Uterus (tissue), 4 donors: ENCODE data around the gene EMP3. TPM values are rescaled to one million over a fixed set of nuclear protein-coding genes. Genes with fewer than 3 reads are reported as not detected.
"Not testable (repeated sequence)": the region's sequence is repeated elsewhere in the genome, so short reads cannot be mapped to it uniquely, and the experiment has no call there.

Experiments
- DNase-seq, 2 donors: peaks; one replicate each; pipeline ENCODE4 v3.0.0-alpha.2; 2019 to 2020
- H3K27ac ChIP-seq, 2 donors: fragments of 200-600 bp; sonication (generic); 1 replicate in 1 of 2; 2 replicates in 1 of 2; pipeline ENCODE4 v1.5.1; 2016 to 2018
- H3K27me3 ChIP-seq, 2 donors: fragments of 200-600 bp; sonication (generic); one replicate each; pipeline ENCODE4 v1.5.1; 2018 to 2019; ENCODE audit warnings: control low read depth in 1 of 2
- H3K36me3 ChIP-seq, 2 donors: fragments of 200-600 bp; sonication (generic); one replicate each; pipeline ENCODE4 v1.5.1; 2019; ENCODE audit warnings: control low read depth in 1 of 2
- H3K4me1 ChIP-seq, 2 donors: fragments of 200-600 bp; sonication (generic); one replicate each; pipeline ENCODE4 v1.5.1; 2018 to 2019; ENCODE audit warnings: control low read depth in 1 of 2
- H3K4me3 ChIP-seq, 2 donors: fragments of 200-600 bp; sonication (generic); 1 replicate in 1 of 2; 2 replicates in 1 of 2; pipeline ENCODE4 v1.5.1; 2018 to 2019; ENCODE audit warnings: mild to moderate bottlenecking in 1 of 2
- H3K9me3 ChIP-seq, 2 donors: fragments of 200-600 bp; sonication (generic); one replicate each; pipeline ENCODE4 v1.5.1; 2019; ENCODE audit warnings: control low read depth in 1 of 2
- CTCF ChIP-seq, 4 experiments: fragments of 200-600 bp in 2 of 4; fragments of 450-650 bp in 2 of 4; sonication (generic) in 2 of 4; IDR thresholded peaks; one replicate each; pipeline ENCODE4 v1.5.1; 2016 to 2019; ENCODE audit warnings: antibody characterized with exemption in 4 of 4, mild to moderate bottlenecking in 2 of 4, moderate library complexity in 1 of 4
- POLR2A ChIP-seq, 2 donors: fragments of 450-650 bp; IDR thresholded peaks; one replicate each; pipeline ENCODE4 v1.6.1; 2016; ENCODE audit warnings: antibody characterized with exemption in 2 of 2, mild to moderate bottlenecking in 1 of 2, moderate library complexity in 1 of 2
- intact Hi-C: fragments of 100-400 bp; cut with DNase I; formaldehyde crosslinking; loops from one replicate; pipeline ENCODE4 v1.15.1; 2023; ENCODE audit warnings: low total_unique reads
- total RNA-seq, 4 donors: library from RNA; depleted of rRNA in 3 of 4; stranded (reverse); fragments of >200 nt in 3 of 4; gene quantifications; one replicate each; pipeline versions ENCODE4 v1.1.0 to v1.2.4, GENCODE V29; 2014 to 2023
- donor health status: DM: yes; HTN: yes; CAD: no.

Gene EMP3
- total RNA-seq, 4 donors from 2014 or later, result 23.8 to 147 (median 45.2) TPM

DNA sequence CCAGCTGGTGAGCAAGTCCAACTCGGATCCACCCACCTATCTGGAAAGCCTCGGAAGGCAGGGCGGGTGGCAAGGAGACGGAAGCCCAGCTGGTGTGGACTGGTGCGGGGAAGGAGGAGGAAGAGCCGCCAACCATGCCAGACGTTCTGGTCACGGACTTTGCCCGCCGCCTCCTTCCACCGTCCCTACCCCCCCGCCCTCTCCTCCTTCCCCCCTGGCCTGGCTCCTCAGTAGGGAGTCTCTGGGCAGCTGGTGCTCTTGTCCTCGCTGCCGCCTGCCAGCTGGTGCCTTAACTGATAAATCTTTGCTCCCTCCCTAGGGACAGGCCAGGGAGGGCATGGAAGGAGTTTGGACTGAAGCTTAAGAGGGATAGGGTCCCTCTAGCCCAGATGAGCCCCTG is 43.6 kb downstream of the EMP3 start:
- no peak overlapping the region for H3K4me3 ChIP-seq
- H3K4me1 ChIP-seq, result peaks cover 0 to 5% of the 10 kb centered on the region in 2 donors
- no peaks in the 10 kb centered on the region for H3K9me3 ChIP-seq
- no peak overlapping the region for H3K27ac ChIP-seq
- no peaks in the 10 kb centered on the region for H3K36me3 ChIP-seq
- intact Hi-C loops, result no loop called here
- H3K27me3 ChIP-seq, result no peaks in the 10 kb centered on the region
- TF ChIP-seq CTCF (IDR thresholded peaks at IDR 0.05), result no peak
- no peak for TF ChIP-seq POLR2A (IDR thresholded peaks at IDR 0.05)
- no peak for DNase-seq

DNA sequence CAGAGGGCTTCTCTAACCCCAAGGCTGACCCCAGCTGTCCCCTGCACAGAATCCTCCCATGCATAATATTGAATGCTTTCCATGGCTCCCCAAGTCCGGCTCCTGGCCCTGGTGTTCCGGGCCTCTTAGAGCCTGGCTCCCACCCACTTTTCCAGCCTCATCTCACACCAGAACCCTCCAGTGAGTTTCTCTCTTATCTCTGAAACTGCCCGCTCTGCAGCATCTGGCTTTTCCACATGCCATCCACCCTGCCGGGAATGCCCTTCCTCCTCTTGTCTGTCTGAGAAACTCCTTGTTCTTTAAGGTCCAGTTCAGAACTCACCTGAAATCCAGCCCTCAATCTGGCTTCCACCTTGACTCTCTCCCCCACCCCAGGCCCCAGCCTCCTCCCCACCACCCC is 45.6 kb downstream of the EMP3 start:
- TF ChIP-seq POLR2A (IDR thresholded peaks at IDR 0.05) (no peak), CTCF (IDR thresholded peaks at IDR 0.05) (no peak)
- Histone ChIP-seq H3K4me1 (no peaks in the 10 kb centered on the region), H3K9me3 (no peaks in the 10 kb centered on the region), H3K4me3 (no peak overlapping the region), H3K27ac (no peak overlapping the region), H3K36me3 (no peaks in the 10 kb centered on the region), H3K27me3 (no peaks in the 10 kb centered on the region)
- intact Hi-C loops, result no loop called here
- DNase-seq, result no peak

DNA sequence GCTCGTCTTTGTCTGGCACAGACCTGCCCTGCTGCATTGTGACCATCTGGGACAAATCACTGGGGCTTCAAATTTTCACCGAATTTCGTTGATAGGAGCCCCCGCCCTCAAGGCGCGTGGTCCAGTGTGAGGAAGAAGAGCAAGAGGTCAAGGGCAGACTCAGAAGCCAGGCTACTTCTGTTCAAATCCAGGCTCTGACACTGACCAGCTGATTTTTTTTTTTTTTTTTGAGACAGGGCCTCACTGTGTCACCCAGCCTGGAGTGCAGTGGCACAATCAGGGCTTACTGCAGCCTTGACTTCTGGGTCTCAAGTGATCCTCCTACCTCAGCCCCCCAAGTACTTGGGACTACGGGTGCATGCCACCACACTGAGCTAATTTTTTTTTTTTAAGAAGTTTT is 46.0 kb downstream of the EMP3 start:
- DNase-seq, result no peak
- Histone ChIP-seq H3K36me3 (no peaks in the 10 kb centered on the region), H3K4me1 (no peaks in the 10 kb centered on the region), H3K9me3 (no peaks in the 10 kb centered on the region), H3K27ac (no peak overlapping the region), H3K27me3 (no peaks in the 10 kb centered on the region), H3K4me3 (no peak overlapping the region)
- intact Hi-C loops, result no loop called here
- TF ChIP-seq CTCF (IDR thresholded peaks at IDR 0.05) (no peak), POLR2A (IDR thresholded peaks at IDR 0.05) (no peak)

DNA sequence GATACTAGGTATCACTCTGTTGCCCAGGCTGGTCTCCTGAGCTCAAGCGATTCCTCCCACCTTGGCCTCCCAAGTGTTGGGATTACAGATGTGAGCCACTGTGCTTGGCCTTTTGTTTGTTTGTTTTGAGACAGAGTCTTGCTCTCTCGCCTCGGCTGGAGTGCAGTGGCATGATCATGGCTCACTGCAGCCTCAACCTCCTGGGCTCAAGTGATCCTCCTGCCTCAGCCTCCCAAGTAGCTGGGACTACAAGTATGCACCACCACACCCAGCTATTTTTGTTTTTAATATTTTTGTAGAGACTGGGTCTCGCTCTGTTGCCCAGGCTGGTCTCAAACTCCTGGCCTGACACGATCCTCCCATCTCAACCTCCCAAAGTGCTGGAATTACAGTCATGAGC is 46.4 kb downstream of the EMP3 start:
- H3K4me3 ChIP-seq, DNase-seq, H3K27ac ChIP-seq, H3K27me3 ChIP-seq, H3K36me3 ChIP-seq, H3K4me1 ChIP-seq, intact Hi-C loops, H3K9me3 ChIP-seq: not testable (repeated sequence)

DNA sequence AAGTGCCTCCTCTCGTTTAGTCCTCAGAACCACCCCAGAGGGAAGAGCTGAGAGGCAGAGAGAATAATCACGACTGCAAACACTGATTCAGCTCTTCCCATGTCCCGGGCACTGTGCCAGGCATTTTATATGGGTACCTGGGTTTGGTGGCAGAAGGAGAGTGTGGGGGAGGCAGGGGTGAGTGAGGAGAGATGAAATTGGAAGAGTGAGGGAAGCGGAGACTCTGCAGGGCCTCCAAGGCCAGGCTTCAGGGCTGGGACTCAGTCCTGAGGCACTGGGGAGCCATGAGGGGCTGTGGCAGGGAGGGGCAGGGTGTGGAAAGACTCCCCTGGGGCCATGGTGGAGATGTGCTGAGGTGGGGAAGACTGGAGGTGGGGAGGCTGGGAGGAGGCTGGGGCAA is 47.6 kb downstream of the EMP3 start:
- H3K27ac ChIP-seq, result no peak overlapping the region
- H3K27me3 ChIP-seq, result no peaks in the 10 kb centered on the region
- H3K4me3 ChIP-seq, result no peak overlapping the region
- no peak for TF ChIP-seq CTCF (IDR thresholded peaks at IDR 0.05)
- TF ChIP-seq POLR2A (IDR thresholded peaks at IDR 0.05), result no peak
- no peak for DNase-seq
- H3K9me3 ChIP-seq, result no peaks in the 10 kb centered on the region
- no peaks in the 10 kb centered on the region for H3K4me1 ChIP-seq
- no peaks in the 10 kb centered on the region for H3K36me3 ChIP-seq
- intact Hi-C loops, result no loop called here

DNA sequence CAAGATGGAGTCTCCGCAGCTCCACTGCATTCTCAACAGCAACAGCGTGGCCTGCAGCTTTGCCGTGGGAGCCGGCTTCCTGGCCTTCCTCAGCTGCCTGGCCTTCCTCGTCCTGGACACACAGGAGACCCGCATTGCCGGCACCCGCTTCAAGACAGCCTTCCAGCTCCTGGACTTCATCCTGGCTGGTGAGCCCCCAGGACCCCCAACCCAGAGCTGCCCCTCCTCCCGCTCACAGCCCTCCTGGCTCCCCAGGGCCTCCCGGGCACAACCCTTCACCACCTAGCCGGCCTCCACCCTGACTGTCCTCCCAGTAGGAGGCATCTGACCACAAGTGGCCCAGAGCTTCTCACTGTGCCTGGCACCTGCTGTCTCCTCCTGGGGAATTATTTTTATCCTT is 48.2 kb downstream of the EMP3 start:
- H3K4me3 ChIP-seq, result no peak overlapping the region
- intact Hi-C loops, result no loop called here
- TF ChIP-seq CTCF (IDR thresholded peaks at IDR 0.05), result no peak
- H3K4me1 ChIP-seq, result no peaks in the 10 kb centered on the region
- H3K9me3 ChIP-seq, result no peaks in the 10 kb centered on the region
- H3K36me3 ChIP-seq, result no peaks in the 10 kb centered on the region
- no peak overlapping the region for H3K27ac ChIP-seq
- DNase-seq, result no peak
- H3K27me3 ChIP-seq, result no peaks in the 10 kb centered on the region
